ENCODE results near the gene SLC12A7. TPM values are rescaled to one million over a fixed set of nuclear protein-coding genes. Genes with fewer than 3 reads are reported as not detected.

SLC12A7 gene
- polyA plus RNA-seq, 1 donor (not counting 4 experiments of a cell fraction or from before 2014, with no cell fraction given): 1.5 TPM

- no peak for TF ChIP-seq CTCF (optimal IDR thresholded peaks at IDR 0.05 in 1 of 3, IDR thresholded peaks at IDR 0.05 in 1 of 3, conservative IDR thresholded peaks at IDR 0.05 in 1 of 3; ENCODE audit: extremely low read depth in 1 of 3, insufficient read depth in 2 of 3, low read length in 3 of 3)
- TF ChIP-seq EZH2 (IDR thresholded peaks at IDR 0.05; ENCODE audit: low read length): no peak
- no peak overlapping the region for H3K27ac ChIP-seq (ENCODE audit: control insufficient read depth, insufficient read depth, low read length)
- FAIRE-seq (no peak), DNase-seq (ENCODE audit: low read depth, low spot score) (no peak)
- H3K4me3 ChIP-seq (ENCODE audit: control insufficient read depth in 2 of 3, extremely low read depth in 1 of 3, insufficient read depth in 2 of 3, low read depth in 1 of 3, low read length in 3 of 3): no peak overlapping the region
- H3K4me1 ChIP-seq (ENCODE audit: control insufficient read depth, extremely low read depth, insufficient read depth, low read length): no peaks in the 10 kb centered on the region
- H3K36me3 ChIP-seq (ENCODE audit: control insufficient read depth in 2 of 2, extremely low read depth in 1 of 2, insufficient read depth in 2 of 2, low read length in 2 of 2): no peaks in the 10 kb centered on the region
- no peak overlapping the region for H3K4me2 ChIP-seq (ENCODE audit: control insufficient read depth, extremely low read depth, insufficient read depth, low read depth, low read length)
- H3K9ac ChIP-seq (ENCODE audit: control insufficient read depth, extremely low read depth, insufficient read depth, low read length): no peak overlapping the region
- no peaks in the 10 kb centered on the region for H3K9me1 ChIP-seq (ENCODE audit: control insufficient read depth, extremely low read depth, insufficient read depth, low read length)
- no peaks in the 10 kb centered on the region for H3K79me2 ChIP-seq (ENCODE audit: control insufficient read depth, insufficient read depth, low read length)
- no peaks in the 10 kb centered on the region for H3K27me3 ChIP-seq (ENCODE audit: control insufficient read depth, extremely low read depth, insufficient read depth, low read length)
- H4K20me1 ChIP-seq (ENCODE audit: control insufficient read depth, extremely low read depth, insufficient read depth, low read length): no peaks in the 10 kb centered on the region
- H2AFZ ChIP-seq (ENCODE audit: control insufficient read depth, low read length): no peak overlapping the region
- no peaks in the 10 kb centered on the region for H3K9me3 ChIP-seq (ENCODE audit: control insufficient read depth, low read depth, low read length)
- dilution Hi-C loops (cut with MboI; ENCODE audit: extremely low pct_ligation_motif_present, low sequenced_read_pairs): no loop called here
These were observed 35.5 kb downstream of the SLC12A7 start for GRCh38 chr5:1076406-1076805.

GRCh38 chr5:1075931-1076330, 35.9 kb downstream of the SLC12A7 start:
- Histone ChIP-seq H3K4me3 (ENCODE audit: control insufficient read depth in 2 of 3, extremely low read depth in 1 of 3, insufficient read depth in 2 of 3, low read depth in 1 of 3, low read length in 3 of 3) (no peak overlapping the region), H3K4me1 (ENCODE audit: control insufficient read depth, extremely low read depth, insufficient read depth, low read length) (no peaks in the 10 kb centered on the region), H3K9ac (ENCODE audit: control insufficient read depth, extremely low read depth, insufficient read depth, low read length) (no peak overlapping the region), H3K9me1 (ENCODE audit: control insufficient read depth, extremely low read depth, insufficient read depth, low read length) (no peaks in the 10 kb centered on the region), H3K4me2 (ENCODE audit: control insufficient read depth, extremely low read depth, insufficient read depth, low read depth, low read length) (no peak overlapping the region), H4K20me1 (ENCODE audit: control insufficient read depth, extremely low read depth, insufficient read depth, low read length) (no peaks in the 10 kb centered on the region), H3K36me3 (ENCODE audit: control insufficient read depth in 2 of 2, extremely low read depth in 1 of 2, insufficient read depth in 2 of 2, low read length in 2 of 2) (no peaks in the 10 kb centered on the region), H3K79me2 (ENCODE audit: control insufficient read depth, insufficient read depth, low read length) (no peaks in the 10 kb centered on the region), H3K27ac (ENCODE audit: control insufficient read depth, insufficient read depth, low read length) (no peak overlapping the region), H3K9me3 (ENCODE audit: control insufficient read depth, low read depth, low read length) (no peaks in the 10 kb centered on the region), H3K27me3 (ENCODE audit: control insufficient read depth, extremely low read depth, insufficient read depth, low read length) (no peaks in the 10 kb centered on the region), H2AFZ (ENCODE audit: control insufficient read depth, low read length) (no peak overlapping the region)
- DNase-seq (ENCODE audit: low read depth, low spot score) (no peak), FAIRE-seq (no peak)
- dilution Hi-C loops (cut with MboI; ENCODE audit: extremely low pct_ligation_motif_present, low sequenced_read_pairs): no loop called here
- TF ChIP-seq EZH2 (IDR thresholded peaks at IDR 0.05; ENCODE audit: low read length) (no peak), CTCF (optimal IDR thresholded peaks at IDR 0.05 in 1 of 3, IDR thresholded peaks at IDR 0.05 in 1 of 3, conservative IDR thresholded peaks at IDR 0.05 in 1 of 3; ENCODE audit: extremely low read depth in 1 of 3, insufficient read depth in 2 of 3, low read length in 3 of 3) (no peak)

Measured in keratinocyte (primary cell).